Smooth muscle cell (in vitro differentiated cells): Measurements from ENCODE around the gene UNC13B. TPM values are rescaled to one million over a fixed set of nuclear protein-coding genes. Genes with fewer than 3 reads are reported as not detected.

Experiments
- DNase-seq: peaks from one replicate; lab custom pipeline; 2025; ENCODE audit not compliant: unreplicated experiment; lab: John Stamatoyannopoulos, UW
- H2AFZ ChIP-seq: fragments of 200-600 bp; sonication (generic); 2 replicates; pipeline ENCODE4 v1.6.0; 2016; ENCODE audit warnings: antibody characterized with exemption, low read depth, mild to moderate bottlenecking
- H3F3A ChIP-seq: fragments of 200-600 bp; sonication (generic); 2 replicates; pipeline ENCODE4 v1.6.0; 2017; ENCODE audit warnings: antibody characterized with exemption, low read depth
- H3K27ac ChIP-seq: fragments of 200-600 bp; sonication (generic); 2 replicates; pipeline ENCODE4 v1.5.1; 2016; ENCODE audit warnings: low read depth, mild to moderate bottlenecking
- H3K27me3 ChIP-seq: fragments of 200-600 bp; sonication (generic); 2 replicates; pipeline ENCODE4 v1.6.1; 2016; ENCODE audit warnings: low read depth, mild to moderate bottlenecking
- H3K36me3 ChIP-seq: fragments of 200-600 bp; sonication (generic); 2 replicates; pipeline ENCODE4 v1.5.1; 2016; ENCODE audit warnings: low read depth
- H3K4me1 ChIP-seq: fragments of 200-600 bp; sonication (generic); 2 replicates; pipeline ENCODE4 v1.5.1; 2016; ENCODE audit warnings: low read depth
- H3K4me2 ChIP-seq: fragments of 200-600 bp; sonication (generic); 2 replicates; pipeline ENCODE4 v1.6.0; 2016; ENCODE audit warnings: mild to moderate bottlenecking
- H3K4me3 ChIP-seq: fragments of 200-600 bp; sonication (generic); 2 replicates; pipeline ENCODE4 v1.5.1; 2016; ENCODE audit warnings: mild to moderate bottlenecking
- H3K79me2 ChIP-seq: fragments of 200-600 bp; sonication (generic); 2 replicates; pipeline ENCODE4 v1.6.0; 2016; ENCODE audit warnings: low read depth, mild to moderate bottlenecking
- H3K9ac ChIP-seq: fragments of 200-600 bp; sonication (generic); 2 replicates; pipeline ENCODE4 v1.6.0; 2016; ENCODE audit warnings: low read depth
- H3K9me3 ChIP-seq: fragments of 200-600 bp; sonication (generic); replicated peaks from 2 replicates; pipeline ENCODE4 v1.5.1; 2016; ENCODE audit warnings: low read depth
- H4K20me1 ChIP-seq: fragments of 200-600 bp; sonication (generic); 2 replicates; pipeline ENCODE4 v1.6.0; 2016; ENCODE audit warnings: low read depth
- CTCF ChIP-seq: fragments of 200-600 bp; sonication (generic); IDR thresholded peaks from 2 replicates; pipeline ENCODE4 v1.5.1; 2017; ENCODE audit warnings: borderline replicate concordance, mild to moderate bottlenecking, antibody characterized with exemption; ENCODE audit not compliant: insufficient read depth, poor library complexity, severe bottlenecking
- WGBS: methylation state at CpG from one replicate; pipeline ENCODE4 v1.1.7; 2016; ENCODE audit warnings: low lambda C conversion rate; 5-methylcytosine and 5-hydroxymethylcytosine counted together
- polyA plus RNA-seq: library from polyadenylated mRNA; unstranded; fragments of >200 nt; fragmentation: Nextera tagmentation; extraction: Ambion mirVana; gene quantifications from 2 replicates; pipeline ENCODE4 v1.2.1, GENCODE V29; 2016
- total RNA-seq: library from RNA; depleted of rRNA; stranded (reverse); fragments of >200 nt; gene quantifications from 2 replicates; pipeline ENCODE4 v1.2.3, GENCODE V29; 2014

UNC13B gene
- total and polyA plus RNA-seq, 2 experiments from 2014 or later = 9.2 to 15.1 TPM

GRCh38 chr9:35395706-35396101, 233.9 kb downstream of the UNC13B start:
- no peak overlapping the region for H3K9ac ChIP-seq
- H2AFZ ChIP-seq = no peak overlapping the region
- no peaks in the 10 kb centered on the region for H3K27me3 ChIP-seq
- WGBS = 96% methylated on average over 1 of the region's 1 CpG
- no peaks in the 10 kb centered on the region for H3K36me3 ChIP-seq
- no peaks in the 10 kb centered on the region for H3K9me3 ChIP-seq
- no peak for TF ChIP-seq CTCF
- H3F3A ChIP-seq = no peaks in the 10 kb centered on the region
- H4K20me1 ChIP-seq = no peaks in the 10 kb centered on the region
- H3K27ac ChIP-seq = no peak overlapping the region
- no peaks in the 10 kb centered on the region for H3K79me2 ChIP-seq
- no peak overlapping the region for H3K4me3 ChIP-seq
- no peak for DNase-seq
- H3K4me1 ChIP-seq = no peaks in the 10 kb centered on the region
- no peak overlapping the region for H3K4me2 ChIP-seq

- Histone ChIP-seq H4K20me1 (no peaks in the 10 kb centered on the region), H3K79me2 (no peaks in the 10 kb centered on the region), H3K36me3 (no peaks in the 10 kb centered on the region), H3F3A (no peaks in the 10 kb centered on the region), H2AFZ (no peak overlapping the region), H3K4me2 (no peak overlapping the region), H3K9ac (no peak overlapping the region), H3K4me3 (no peak overlapping the region), H3K27ac (no peak overlapping the region), H3K27me3 (no peaks in the 10 kb centered on the region), H3K9me3 (no peaks in the 10 kb centered on the region), H3K4me1 (no peaks in the 10 kb centered on the region)
- TF ChIP-seq CTCF = no peak
- 94% methylated on average over 10 of the region's 10 CpGs for WGBS
- DNase-seq = no peak
These were observed 234.9 kb downstream of the UNC13B start for GRCh38 chr9:35396560-35397215.

GRCh38 chr9:35397216-35397698, 235.4 kb downstream of the UNC13B start:
- no peak overlapping the region for H3K4me3 ChIP-seq
- no peak overlapping the region for H3K9ac ChIP-seq
- H3K9me3 ChIP-seq = no peaks in the 10 kb centered on the region
- H2AFZ ChIP-seq = no peak overlapping the region
- H3F3A ChIP-seq = no peaks in the 10 kb centered on the region
- no peak for TF ChIP-seq CTCF
- DNase-seq = no peak
- 92% methylated on average over 3 of the region's 3 CpGs for WGBS
- H3K27me3 ChIP-seq = no peaks in the 10 kb centered on the region
- no peak overlapping the region for H3K27ac ChIP-seq
- no peaks in the 10 kb centered on the region for H4K20me1 ChIP-seq
- no peak overlapping the region for H3K4me2 ChIP-seq
- H3K4me1 ChIP-seq = no peaks in the 10 kb centered on the region
- H3K79me2 ChIP-seq = no peaks in the 10 kb centered on the region
- H3K36me3 ChIP-seq = no peaks in the 10 kb centered on the region

- H4K20me1 ChIP-seq = no peaks in the 10 kb centered on the region
- no peaks in the 10 kb centered on the region for H3K9me3 ChIP-seq
- no peaks in the 10 kb centered on the region for H3F3A ChIP-seq
- no peak overlapping the region for H2AFZ ChIP-seq
- H3K9ac ChIP-seq = no peak overlapping the region
- H3K79me2 ChIP-seq = no peaks in the 10 kb centered on the region
- no peak for TF ChIP-seq CTCF
- no peak overlapping the region for H3K27ac ChIP-seq
- H3K27me3 ChIP-seq = no peaks in the 10 kb centered on the region
- 95% methylated on average over 1 of the region's 1 CpG for WGBS
- no peak for DNase-seq
- no peak overlapping the region for H3K4me2 ChIP-seq
- H3K36me3 ChIP-seq = no peaks in the 10 kb centered on the region
- H3K4me1 ChIP-seq = no peaks in the 10 kb centered on the region
- H3K4me3 ChIP-seq = no peak overlapping the region
These were observed 236.1 kb downstream of the UNC13B start for GRCh38 chr9:35397923-35398322.
